HG03521 (cell line): ENCODE measurements around the gene DZIP3.
"Not testable (repeated sequence)": the region's sequence is repeated elsewhere in the genome, so short reads cannot be mapped to it uniquely, and the experiment has no call there.

Experiments
- ATAC-seq: cut with Tn5 transposase; IDR thresholded peaks from one replicate; pipeline ENCODE4 v1.9.1; 2021; ENCODE audit warnings: mild to moderate bottlenecking, moderate library complexity; ENCODE audit not compliant: unreplicated experiment

DZIP3 gene

DNA sequence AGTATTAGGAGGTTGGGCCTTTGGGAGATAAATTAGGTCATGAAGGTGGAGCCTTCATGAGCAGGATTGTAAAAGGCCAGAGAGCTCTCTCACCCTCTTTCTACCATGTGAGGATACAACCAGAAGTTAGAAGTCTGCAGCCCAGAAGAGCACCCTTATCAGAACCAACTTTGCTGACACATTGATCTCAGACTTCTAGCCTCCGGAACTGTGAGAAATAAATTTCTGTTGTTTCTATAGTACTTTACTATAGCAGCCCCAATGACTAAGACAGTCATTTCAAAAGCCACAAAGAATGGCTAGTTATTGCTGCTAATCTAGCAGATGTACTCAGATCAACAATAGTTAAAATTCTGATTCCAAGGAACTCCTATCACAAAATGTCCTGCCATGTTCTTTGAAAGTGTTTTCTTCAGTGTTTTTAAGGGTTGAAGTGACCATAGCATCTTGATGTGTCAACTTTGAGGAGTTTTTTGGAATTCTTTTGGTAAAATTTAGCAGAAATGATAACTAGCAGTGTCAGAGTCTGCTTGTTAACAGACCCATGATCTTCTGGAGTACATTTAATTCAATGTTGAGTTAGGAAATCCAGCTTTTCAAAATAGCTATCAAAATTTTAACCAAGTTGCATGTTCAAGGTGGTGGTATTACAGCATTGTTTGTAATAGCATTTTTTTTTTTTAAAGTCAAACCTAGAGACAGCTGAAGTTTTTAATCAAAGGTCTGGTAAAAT is 10.3 kb downstream of the DZIP3 start:
- no peak for ATAC-seq

DNA sequence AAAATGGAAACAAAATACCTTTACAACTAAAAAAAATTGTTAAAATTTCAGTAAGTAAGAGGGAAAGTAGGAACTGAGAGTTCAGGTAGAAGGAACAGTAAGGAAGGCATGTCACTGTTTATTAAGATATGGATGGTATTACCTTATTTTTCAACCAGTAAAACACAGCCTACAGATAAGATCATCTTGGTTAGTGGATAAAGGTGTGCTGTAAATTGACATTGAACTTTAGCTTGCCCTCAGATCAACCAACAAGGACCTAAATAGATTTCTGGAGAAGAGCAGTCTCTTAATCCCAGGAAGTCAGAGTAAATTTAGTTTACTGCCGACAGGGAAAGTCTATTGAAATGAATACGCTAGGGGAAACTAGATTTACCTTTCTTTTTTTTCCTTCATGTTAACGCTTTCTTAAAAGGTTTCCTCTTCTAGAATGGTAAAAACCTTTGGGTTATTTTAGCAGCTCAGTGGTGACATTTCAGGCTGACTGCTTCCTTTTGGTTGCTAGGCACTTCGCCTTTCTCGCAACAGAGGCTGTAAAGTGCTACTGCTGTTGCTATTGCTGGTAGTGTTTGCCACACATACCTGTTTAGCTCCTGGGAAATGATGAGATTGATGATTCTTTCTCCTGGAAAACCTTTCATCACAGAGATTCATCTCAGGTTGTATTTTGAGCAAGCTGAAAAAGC is 12.9 kb downstream of the DZIP3 start:
- no peak for ATAC-seq

DNA sequence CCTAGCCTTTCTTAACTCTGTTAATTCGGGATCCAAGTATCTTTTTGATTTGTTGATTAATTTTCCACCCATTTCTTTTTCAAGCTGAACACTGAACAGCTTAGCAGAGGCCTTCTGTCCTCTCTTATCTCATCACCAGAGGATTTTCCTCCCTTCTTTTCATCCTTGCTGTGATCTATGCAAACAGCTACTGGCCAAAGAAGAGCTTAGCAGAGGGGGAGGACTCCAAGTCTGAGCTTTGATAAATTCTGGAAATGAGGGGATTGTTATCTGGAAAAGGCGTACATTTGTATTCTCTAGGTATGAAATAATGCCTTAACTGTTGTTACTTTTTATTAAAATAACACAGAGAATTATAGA is 13.4 kb downstream of the DZIP3 start:
- no peak for ATAC-seq

DNA sequence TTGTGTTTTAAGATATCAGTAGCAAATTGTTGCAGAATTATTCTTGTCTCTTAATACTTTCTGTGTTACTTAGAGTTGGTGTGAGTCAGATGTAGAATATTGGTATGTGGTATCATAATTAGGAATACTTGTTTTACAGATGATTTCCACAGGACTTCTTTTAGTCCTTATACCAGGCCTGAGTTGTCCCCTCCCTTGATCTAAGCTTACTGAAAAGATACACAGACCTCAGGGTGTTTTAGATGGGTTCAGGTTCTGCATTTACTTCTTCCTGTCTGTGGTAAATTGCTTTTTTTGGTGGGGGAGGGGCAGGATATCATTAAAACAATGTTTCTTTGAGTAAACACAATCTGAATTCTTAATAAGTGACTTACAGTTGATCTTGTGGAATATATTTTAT is 14.2 kb downstream of the DZIP3 start:
- ATAC-seq, result no peak

DNA sequence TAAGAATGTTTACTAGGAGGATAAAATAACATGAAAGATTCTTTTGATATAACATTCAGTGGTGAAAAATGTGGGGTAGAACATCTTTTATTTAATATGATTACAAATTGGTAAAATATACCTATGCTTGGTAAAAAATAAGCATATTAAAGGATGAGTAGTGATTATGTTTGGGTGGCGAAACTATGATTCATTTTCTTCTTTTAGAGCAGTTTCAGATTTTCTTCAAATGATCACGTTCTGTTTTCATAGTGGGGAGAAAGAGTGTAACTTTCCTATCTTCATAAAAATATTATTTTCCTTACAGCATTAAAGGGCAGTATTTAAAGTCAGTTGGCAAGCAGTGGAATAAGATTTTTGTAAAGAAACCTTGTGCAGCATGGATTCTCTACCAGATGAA is 15.5 kb downstream of the DZIP3 start:
- ATAC-seq, result no peak

DNA sequence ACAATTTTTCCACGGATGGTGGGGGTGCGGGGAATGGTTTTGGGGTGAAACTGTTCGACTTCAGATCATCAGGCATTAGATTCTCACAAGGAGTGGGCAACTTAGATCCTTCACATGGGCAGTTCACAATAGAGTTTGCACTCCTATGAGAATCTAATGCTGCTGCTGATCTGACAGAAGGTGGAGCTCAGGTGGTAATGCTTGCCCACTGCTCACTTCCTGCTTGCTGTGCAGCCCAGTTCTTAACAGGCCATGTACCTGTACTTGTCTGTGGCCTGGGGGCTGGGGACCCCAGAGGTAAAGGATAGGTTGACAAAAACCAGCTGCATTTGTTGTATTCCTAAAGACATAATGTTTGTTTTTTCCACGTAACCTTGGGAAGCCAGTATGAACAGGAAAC is 16.0 kb downstream of the DZIP3 start:
- ATAC-seq, result no peak

DNA sequence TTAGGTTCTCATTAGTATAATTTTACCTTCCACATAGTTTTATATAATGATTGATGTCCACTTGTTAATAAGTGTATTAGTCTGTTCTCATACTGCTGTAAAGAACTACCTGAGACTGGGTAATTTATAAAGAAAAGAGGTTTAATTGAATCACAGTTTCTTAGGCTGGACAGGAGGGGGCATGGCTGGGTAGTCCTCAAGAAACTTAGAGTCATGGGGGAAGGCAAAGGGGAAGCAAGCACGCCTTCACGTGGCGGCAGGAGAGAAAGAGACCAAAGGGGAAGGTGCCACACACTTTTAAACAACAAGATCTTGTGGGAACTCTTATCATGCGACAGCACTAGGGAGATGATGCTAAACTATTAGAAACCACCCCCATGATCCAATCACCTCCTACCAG is 19.2 kb downstream of the DZIP3 start:
- ATAC-seq, result no peak

DNA sequence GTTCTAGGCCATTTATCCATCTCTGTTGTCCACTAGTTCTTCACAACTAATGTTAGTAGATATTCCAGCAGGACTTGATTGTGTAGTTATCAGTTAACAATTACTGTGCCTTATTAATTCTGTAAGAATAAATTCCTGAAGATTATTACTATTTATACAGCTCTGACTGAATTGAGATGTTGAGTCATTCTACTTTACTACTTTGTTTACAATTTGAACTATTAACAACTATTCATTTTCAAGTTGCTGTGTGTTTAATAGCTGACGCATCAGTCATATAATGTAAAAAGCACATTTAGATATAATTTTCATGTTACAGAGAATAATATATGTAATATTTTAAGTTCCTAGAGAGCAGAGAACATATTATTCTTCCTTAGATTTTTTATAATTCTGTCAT is 21.1 kb downstream of the DZIP3 start:
- ATAC-seq, result no peak

DNA sequence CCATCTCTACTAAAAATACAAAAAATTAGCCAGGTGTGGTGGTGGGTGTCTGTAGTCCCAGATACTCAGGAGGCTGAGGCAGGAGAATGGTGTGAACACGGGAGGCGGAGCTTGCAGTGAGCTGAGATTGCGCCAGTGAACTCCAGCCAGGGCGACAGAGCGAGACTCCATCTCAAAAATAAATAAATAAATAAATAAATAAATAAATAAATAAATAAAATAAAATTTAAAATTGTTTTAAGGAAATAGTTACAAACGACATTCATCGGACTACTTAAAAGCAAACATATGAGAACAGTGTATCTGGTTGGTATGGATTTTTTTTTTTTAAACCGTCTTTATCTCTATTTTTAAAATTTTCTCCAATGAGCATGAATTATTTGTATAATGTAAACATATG is 26.6 kb downstream of the DZIP3 start:
- ATAC-seq, result not testable (repeated sequence)

DNA sequence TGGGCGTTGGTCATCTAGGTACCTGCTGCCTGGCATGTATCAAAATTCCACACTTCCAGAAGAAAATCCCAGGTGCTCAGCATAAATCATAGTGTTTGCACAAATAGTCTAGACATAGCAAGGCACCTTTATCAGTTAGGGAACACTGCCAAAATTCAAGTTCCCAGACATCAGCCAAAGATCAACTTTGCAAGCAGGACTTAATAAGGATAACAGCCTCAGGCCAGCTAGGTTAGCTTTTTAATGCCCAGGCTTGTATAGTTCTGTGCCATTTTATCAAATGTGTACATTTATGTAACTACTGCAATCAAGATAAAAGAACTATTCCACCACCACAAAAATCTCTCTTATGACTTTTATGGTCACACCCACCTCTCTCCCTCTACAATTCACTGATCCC is 30.7 kb downstream of the DZIP3 start:
- ATAC-seq, result no peak

DNA sequence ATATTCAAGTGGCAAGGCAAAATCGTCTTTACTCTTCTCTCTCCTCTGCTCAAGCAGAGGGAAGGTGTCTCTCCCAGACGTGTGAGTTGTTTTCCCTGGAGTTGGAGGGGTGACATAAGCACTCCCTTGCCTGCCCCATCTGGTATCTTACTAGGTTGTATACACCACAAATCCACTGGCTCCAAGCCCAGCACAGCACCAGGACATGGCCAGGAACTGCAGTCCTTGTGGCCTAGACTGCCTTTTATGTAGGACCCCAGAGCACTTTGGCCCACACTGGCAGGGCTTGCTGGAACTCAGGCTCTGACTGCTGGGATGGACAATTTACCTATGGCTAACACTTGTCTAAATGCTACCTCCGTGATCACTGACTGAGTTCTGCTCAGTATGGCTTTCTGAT is 34.0 kb downstream of the DZIP3 start:
- ATAC-seq, result no peak

DNA sequence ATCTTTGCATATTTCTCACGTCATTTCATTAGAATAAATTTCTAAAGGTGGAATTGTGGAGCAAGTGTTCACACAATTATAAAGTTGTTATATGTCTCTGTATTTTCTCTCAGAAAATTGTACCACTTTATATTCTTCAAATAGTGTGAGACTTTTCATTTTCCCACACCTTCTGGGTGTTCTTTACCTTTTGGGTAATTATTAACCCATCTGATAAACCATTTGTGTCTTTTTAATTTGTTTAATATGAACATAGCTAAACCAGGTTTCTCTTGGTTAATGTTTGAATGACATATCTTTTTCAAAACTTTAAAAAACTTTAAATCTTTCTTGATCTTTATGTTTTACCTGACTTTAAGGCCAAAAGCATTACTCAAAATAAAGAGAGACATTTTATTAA is 40.5 kb downstream of the DZIP3 start:
- no peak for ATAC-seq

DNA sequence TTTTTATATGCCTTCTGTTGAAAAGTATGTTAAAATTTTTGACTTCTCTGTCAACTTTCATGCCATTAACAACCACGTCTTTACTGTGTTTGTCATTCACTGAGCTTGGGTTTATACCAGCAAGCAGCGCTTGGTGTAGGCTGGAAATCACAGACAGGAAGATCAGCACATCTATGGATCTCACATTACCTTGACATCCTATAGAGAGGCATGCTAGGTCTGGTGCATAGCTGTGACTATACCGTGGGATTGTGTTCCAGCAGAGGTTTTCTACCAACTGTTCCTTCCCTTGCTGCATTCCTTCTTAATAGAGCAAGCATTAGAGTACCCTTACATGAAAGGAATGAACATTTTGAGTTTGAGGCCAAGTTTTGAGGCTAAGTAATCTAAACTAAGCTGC is 53.0 kb downstream of the DZIP3 start:
- no peak for ATAC-seq

DNA sequence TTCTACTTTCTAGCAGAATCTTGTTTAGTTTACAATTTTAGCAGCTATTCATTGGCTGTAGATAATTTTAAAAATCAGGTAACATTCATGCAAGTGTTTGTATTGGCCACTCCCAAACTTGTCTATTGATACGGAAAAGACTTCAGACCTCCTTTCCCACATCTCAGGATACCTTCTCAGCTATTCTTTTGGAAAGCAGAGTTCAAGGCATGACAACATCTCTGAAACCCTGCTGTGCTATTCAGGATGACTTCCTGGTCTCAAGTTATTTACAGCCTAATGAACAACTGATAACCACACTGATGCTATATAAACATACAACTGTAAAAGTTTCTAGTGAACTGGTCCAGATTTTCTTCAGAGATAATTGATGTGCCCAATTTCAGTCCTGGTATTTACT is 55.8 kb downstream of the DZIP3 start:
- ATAC-seq, result no peak

DNA sequence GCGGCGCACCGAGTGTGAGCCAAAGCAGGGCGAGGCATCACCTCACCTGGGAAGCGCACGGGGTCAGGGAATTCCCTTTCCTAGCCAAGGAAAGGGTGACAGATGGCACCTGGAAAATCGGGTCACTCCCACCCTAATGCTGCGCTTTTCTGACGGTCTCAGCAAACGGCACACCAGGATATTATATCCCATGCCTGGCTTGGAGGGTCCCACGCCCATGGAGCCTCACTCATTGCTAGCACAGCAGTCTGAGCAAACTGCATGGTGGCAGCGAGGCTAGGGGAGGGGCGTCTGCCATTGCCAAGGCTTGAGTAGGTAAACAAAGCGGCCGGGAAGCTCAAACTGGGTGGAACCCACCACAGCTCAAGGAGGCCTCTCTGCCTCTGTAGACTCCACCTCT is 66.1 kb downstream of the DZIP3 start:
- ATAC-seq, result not testable (repeated sequence)

DNA sequence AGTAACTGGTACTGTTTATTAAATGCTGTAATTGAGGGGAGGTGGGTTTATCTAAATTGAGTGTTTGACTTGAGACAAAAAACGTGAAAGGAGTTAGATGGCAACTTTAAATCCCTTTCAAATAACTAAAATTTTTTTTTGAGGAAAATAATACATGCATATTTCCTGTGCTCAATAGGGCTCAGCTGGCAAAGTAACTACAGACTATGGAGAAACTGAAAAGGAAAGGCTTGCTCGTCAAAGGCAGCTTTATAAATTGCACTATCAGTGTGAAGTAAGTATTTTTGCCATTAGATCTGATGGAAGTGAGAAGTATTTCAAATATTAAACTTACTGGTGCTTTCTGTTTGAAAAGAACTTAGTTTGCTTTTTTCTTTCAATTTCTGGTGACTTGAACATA is 72.2 kb downstream of the DZIP3 start:
- ATAC-seq, result no peak

DNA sequence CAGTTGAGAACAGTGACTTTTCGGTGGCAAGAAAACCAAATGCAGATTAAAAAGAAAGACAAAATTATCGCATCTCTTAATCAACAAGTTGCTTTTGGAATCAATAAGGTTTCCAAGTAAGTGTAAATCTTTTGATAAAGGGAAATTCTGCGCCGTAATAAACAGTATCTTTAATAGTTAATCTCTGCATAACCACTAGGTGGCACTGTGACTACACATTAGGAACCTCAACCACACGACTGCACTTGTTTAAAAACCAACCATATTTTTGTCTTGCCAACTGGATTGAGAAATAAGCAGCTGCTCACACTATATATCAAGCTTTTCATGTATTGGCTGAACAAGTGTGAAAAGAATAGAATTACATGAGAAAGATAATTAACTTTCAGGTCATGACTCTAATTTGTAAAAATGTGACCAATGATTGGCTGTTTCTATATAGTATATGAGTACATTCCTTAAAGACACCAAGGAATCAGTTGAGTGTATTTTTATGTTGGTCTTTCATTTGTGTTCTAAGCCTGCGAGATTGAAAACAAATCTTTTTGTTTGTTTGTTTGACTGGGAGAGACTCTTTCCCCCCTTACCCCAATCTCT is 72.7 kb downstream of the DZIP3 start:
- ATAC-seq, result peak; percentile 72

DNA sequence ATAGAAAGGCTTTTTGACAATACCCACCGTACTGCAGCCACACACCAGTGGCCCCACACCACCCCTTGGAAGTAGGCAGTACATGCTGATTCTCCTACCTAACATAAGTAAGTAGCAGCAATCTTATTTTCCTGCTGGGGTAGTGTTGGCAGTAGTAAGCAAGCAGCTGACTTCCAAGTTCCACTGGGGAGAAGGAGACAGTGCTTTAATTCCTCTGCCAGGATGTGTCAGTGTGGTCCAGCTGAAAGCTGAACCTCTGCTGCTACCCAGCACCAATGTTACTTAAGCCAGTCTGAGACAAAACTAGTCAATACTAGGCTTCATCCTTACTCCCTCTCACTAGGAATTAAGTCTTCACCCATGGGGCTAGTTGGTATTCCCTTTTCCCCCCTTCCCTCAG is 74.7 kb downstream of the DZIP3 start:
- ATAC-seq, result no peak

DNA sequence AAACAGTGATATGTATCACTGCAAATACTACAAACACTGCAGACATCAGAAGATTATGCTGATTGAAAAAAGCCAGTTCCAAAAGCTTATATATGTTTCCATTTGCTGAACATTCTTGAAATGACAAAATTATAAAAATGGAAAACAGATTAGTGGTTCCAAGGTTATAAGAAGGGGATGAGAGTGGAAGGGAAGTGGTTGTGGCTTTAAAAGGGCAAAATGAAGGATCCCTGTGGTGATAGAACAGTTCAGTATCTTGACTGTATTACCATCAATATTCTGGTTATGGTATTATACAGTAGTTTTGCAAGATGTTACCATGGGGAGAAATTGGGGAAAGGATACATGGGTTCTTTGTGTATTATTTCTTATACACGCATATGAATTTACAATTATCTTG is 77.8 kb downstream of the DZIP3 start:
- ATAC-seq, result no peak

DNA sequence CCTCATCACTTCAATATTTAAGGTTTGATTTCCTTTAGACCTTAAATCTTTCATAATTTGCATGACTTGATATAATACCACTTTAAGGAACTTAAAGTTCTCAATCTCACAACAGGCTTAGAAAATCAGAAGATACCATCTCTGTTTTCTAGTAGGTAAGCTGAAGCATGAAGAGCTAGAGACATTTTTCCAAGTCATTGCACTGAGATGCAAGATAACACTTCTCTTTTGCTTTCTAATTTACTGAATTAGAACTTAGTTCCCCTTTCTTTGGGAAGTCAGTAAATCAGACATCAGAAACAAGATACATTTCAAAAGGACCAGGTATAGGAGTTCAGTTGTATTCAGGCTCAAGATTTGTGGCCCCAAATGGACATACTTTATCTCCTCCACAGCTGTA is 79.7 kb downstream of the DZIP3 start:
- ATAC-seq, result no peak

DNA sequence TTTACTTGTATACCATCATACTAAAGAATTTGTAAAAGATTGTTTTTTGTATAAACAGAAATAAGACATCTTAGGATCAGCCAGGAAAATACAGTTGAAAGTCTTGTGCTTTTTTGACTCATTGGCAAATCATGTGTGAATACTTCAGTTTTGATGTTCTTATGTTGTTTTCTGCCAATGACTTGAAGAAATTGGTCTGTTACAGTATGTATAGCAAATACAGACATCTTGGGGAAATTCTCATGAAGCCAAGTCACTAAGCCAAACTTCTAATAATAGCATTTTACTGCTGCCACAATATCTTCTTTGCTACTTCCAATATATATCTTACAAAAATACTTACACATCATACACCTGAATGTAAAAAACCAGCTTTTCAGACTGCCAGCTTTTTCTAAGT is 83.2 kb downstream of the DZIP3 start:
- ATAC-seq, result no peak

DNA sequence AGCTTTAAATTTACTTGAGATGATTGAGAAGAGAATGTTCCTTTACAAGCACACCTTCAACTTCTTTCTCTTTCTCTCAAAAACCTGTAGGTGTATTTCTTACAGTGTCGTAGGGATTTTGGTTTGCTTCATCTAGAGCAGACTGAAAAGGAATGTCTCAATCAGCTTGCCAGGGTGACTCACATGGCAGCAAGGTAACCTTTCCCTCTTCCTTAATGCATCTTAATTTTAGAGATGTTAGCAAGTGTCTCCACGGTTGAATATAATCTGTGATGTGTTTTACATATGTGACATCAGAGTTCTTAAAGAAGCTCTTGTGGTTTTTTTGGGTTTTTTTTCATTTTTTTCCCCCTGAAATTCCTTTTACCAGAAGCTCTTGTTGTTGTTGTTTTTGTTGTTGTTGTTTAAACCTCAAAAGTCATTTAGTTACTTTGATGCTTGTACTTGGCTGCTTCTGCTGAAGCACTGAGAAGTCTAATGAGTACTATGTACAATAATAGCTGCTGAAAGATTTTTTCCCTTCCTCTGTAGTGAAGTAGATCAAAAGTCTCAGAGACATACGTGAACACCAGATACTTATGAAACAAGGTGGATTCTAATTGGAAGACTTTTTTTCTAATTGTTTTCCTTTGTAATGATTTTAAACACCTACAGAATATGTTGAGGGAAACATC is 84.6 kb downstream of the DZIP3 start:
- ATAC-seq, result no peak
